Loucy (cell line): ENCODE measurements around the gene NACAD.
"Not testable (repeated sequence)": the region's sequence is repeated elsewhere in the genome, so short reads cannot be mapped to it uniquely, and the experiment has no call there.

Experiments used
- H2AFZ ChIP-seq: fragments of 200-600 bp; sonication (generic); 2 replicates; pipeline ENCODE4 v1.6.0; 2016; ENCODE audit warnings: antibody characterized with exemption, mild to moderate bottlenecking, low read length, moderate library complexity
- H3F3A ChIP-seq: fragments of 200-600 bp; 2 replicates; pipeline ENCODE4 v1.6.0; 2016; ENCODE audit warnings: antibody characterized with exemption, low read depth, mild to moderate bottlenecking
- H3K27me3 ChIP-seq: fragments of 200-600 bp; sonication (generic); 2 replicates; pipeline ENCODE4 v1.6.1; 2014; ENCODE audit warnings: low read length, mild to moderate bottlenecking; ENCODE audit not compliant: insufficient read depth, poor library complexity, severe bottlenecking
- H3K36me3 ChIP-seq: fragments of 200-600 bp; sonication (generic); 2 replicates; pipeline ENCODE4 v1.6.1; 2016; ENCODE audit warnings: low read length; ENCODE audit not compliant: insufficient read depth
- H3K4me1 ChIP-seq: fragments of 200-600 bp; sonication (generic); 2 replicates; pipeline ENCODE4 v1.5.1; 2014; ENCODE audit warnings: low read length, mild to moderate bottlenecking; ENCODE audit not compliant: insufficient read depth, poor library complexity, severe bottlenecking
- H3K4me2 ChIP-seq: fragments of 200-600 bp; sonication (generic); 2 replicates; pipeline ENCODE4 v1.6.0; 2014; ENCODE audit warnings: antibody characterized with exemption, low read length, low read depth, mild to moderate bottlenecking; ENCODE audit not compliant: poor library complexity, severe bottlenecking
- H3K4me3 ChIP-seq: fragments of 200-600 bp; sonication (generic); 2 replicates; pipeline ENCODE4 v1.5.1; 2014; ENCODE audit warnings: low read length, mild to moderate bottlenecking, mixed read lengths; ENCODE audit not compliant: poor library complexity, severe bottlenecking
- H3K79me2 ChIP-seq: fragments of 200-600 bp; sonication (generic); 2 replicates; pipeline ENCODE4 v1.6.1; 2014; ENCODE audit warnings: low read length; ENCODE audit not compliant: insufficient read depth
- H3K9ac ChIP-seq: fragments of 200-600 bp; sonication (generic); 2 replicates; pipeline ENCODE4 v1.6.0; 2014; ENCODE audit warnings: mild to moderate bottlenecking, low read depth, low read length, moderate library complexity; ENCODE audit not compliant: poor library complexity, severe bottlenecking
- H3K9me2 ChIP-seq: fragments of 200-600 bp; sonication (generic); replicated peaks from 2 replicates; pipeline ENCODE4 v1.6.1; 2016; ENCODE audit warnings: low read depth, low read length, mixed read lengths
- H3K9me3 ChIP-seq: fragments of 200-600 bp; sonication (generic); 2 replicates; pipeline ENCODE4 v1.6.1; 2014; ENCODE audit warnings: mild to moderate bottlenecking, antibody characterized with exemption, low read length, low read depth; ENCODE audit not compliant: insufficient read depth
- H4K20me1 ChIP-seq: fragments of 200-600 bp; sonication (generic); 2 replicates; pipeline ENCODE4 v1.6.0; 2014; ENCODE audit warnings: antibody characterized with exemption, low read length, mild to moderate bottlenecking; ENCODE audit not compliant: insufficient read depth, poor library complexity, severe bottlenecking
- CTCF ChIP-seq: fragments of 200-600 bp; sonication (generic); conservative IDR thresholded peaks from 2 replicates; pipeline ENCODE4 v1.5.1; 2014; ENCODE audit warnings: mild to moderate bottlenecking, antibody characterized with exemption, low read length
- EZH2phosphoT487 ChIP-seq: fragments of 200-600 bp; IDR thresholded peaks from 2 replicates; pipeline ENCODE4 v1.6.1; 2018; ENCODE audit warnings: antibody characterized with exemption, mild to moderate bottlenecking, moderate library complexity, borderline replicate concordance

Gene NACAD

GRCh38 chr7:45035893-45036292 lies 52.9 kb downstream of the NACAD start:
- H3K36me3 ChIP-seq: peaks cover 32% of the 10 kb centered on the region; the same call in 1 of the 2 replicates
- peaks cover 43% of the 10 kb centered on the region for H3K4me1 ChIP-seq
- H3F3A ChIP-seq: no peaks in the 10 kb centered on the region
- H2AFZ ChIP-seq: no peak overlapping the region
- peak overlapping the region; percentile 58 for H3K4me2 ChIP-seq
- TF ChIP-seq CTCF: no peak
- H3K79me2 ChIP-seq: peaks cover 89% of the 10 kb centered on the region
- H3K9ac ChIP-seq: peak overlapping the region; percentile 37
- no peaks in the 10 kb centered on the region for H3K9me2 ChIP-seq
- peaks cover 74% of the 10 kb centered on the region for H4K20me1 ChIP-seq
- H3K4me3 ChIP-seq: peak overlapping the region; percentile 30
- H3K27me3 ChIP-seq: no peaks in the 10 kb centered on the region
- H3K9me3 ChIP-seq: no peaks in the 10 kb centered on the region

- Histone ChIP-seq H3K9me3 (no peaks in the 10 kb centered on the region), H3K79me2 (peaks cover 95% of the 10 kb centered on the region), H3K9me2 (no peaks in the 10 kb centered on the region), H3F3A (no peaks in the 10 kb centered on the region), H3K4me1 (peaks cover 44% of the 10 kb centered on the region), H3K9ac (peak overlapping the region; percentile 29), H4K20me1 (peaks cover 76% of the 10 kb centered on the region), H3K36me3 (peaks cover 27% of the 10 kb centered on the region; the same call in 1 of the 2 replicates), H3K4me3 (peak overlapping the region; percentile 56), H3K27me3 (no peaks in the 10 kb centered on the region), H3K4me2 (peak overlapping the region; percentile 58), H2AFZ (no peak overlapping the region)
- TF ChIP-seq EZH2phosphoT487 (no peak), CTCF (no peak)
Observed at GRCh38 chr7:45035371-45035770, 53.4 kb downstream of the NACAD start.

- not testable (repeated sequence) for H3K9me3 ChIP-seq, H3F3A ChIP-seq, H2AFZ ChIP-seq, H3K9ac ChIP-seq, H3K4me3 ChIP-seq, H3K27me3 ChIP-seq, H3K9me2 ChIP-seq
- Histone ChIP-seq H3K79me2 (peaks cover 100% of the 10 kb centered on the region), H4K20me1 (peaks cover 82% of the 10 kb centered on the region), H3K4me2 (peak overlapping the region; percentile 58), H3K36me3 (peaks cover 22% of the 10 kb centered on the region; the same call in 1 of the 2 replicates), H3K4me1 (peaks cover 50% of the 10 kb centered on the region)
Observed at GRCh38 chr7:45034710-45035109, 54.1 kb downstream of the NACAD start.

GRCh38 chr7:45033931-45034290 lies 54.9 kb downstream of the NACAD start:
- Histone ChIP-seq H3K36me3 (peaks cover 14% of the 10 kb centered on the region; the same call in 1 of the 2 replicates), H3F3A (no peaks in the 10 kb centered on the region), H3K9me3 (no peaks in the 10 kb centered on the region), H3K4me2 (peak overlapping the region; percentile 67), H3K79me2 (peaks cover 100% of the 10 kb centered on the region), H3K4me1 (peaks cover 57% of the 10 kb centered on the region), H4K20me1 (peaks cover 84% of the 10 kb centered on the region), H3K9me2 (no peaks in the 10 kb centered on the region), H3K27me3 (no peaks in the 10 kb centered on the region), H3K9ac (peak overlapping the region; percentile 65), H3K4me3 (peak overlapping the region; percentile 69), H2AFZ (no peak overlapping the region)
- TF ChIP-seq CTCF: no peak
- TF ChIP-seq EZH2phosphoT487: no peak
